MM.1S (cell line): ENCODE measurements around the gene YIPF7.
A peak's percentile ranks its signal among the peaks of the same experiment; 100 is the strongest.

Experiments
- DNase-seq: peaks from one replicate; pipeline ENCODE4 v3.0.0-alpha.2; 2015
- H2AFZ ChIP-seq: fragments of 300-600 bp; sonication (generic); 2 replicates; pipeline ENCODE4 v1.6.0; 2016; ENCODE audit warnings: antibody characterized with exemption, low read length
- H3F3A ChIP-seq: fragments of 300-600 bp; sonication (generic); 2 replicates; pipeline ENCODE4 v1.6.1; 2016; ENCODE audit warnings: mild to moderate bottlenecking, antibody characterized with exemption, low read length, moderate library complexity, mixed read lengths; ENCODE audit not compliant: insufficient read depth
- H3K27ac ChIP-seq: fragments of 300-600 bp; sonication (generic); 2 replicates; pipeline ENCODE4 v1.5.1; 2016; ENCODE audit warnings: mild to moderate bottlenecking, low read length
- H3K27me3 ChIP-seq: fragments of 300-600 bp; sonication (generic); replicated peaks from 2 replicates; pipeline ENCODE4 v1.6.0; 2016; ENCODE audit warnings: low read length; ENCODE audit not compliant: insufficient read depth
- H3K36me3 ChIP-seq: fragments of 300-600 bp; sonication (generic); replicated peaks from 2 replicates; pipeline ENCODE4 v1.6.1; 2016; ENCODE audit warnings: mild to moderate bottlenecking, low read length, mixed read lengths; ENCODE audit not compliant: insufficient read depth
- H3K4me1 ChIP-seq: fragments of 300-600 bp; sonication (generic); 2 replicates; pipeline ENCODE4 v1.6.1; 2016; ENCODE audit warnings: low read length, mixed read lengths
- H3K4me2 ChIP-seq: fragments of 300-600 bp; sonication (generic); 2 replicates; pipeline ENCODE4 v1.6.0; 2016; ENCODE audit warnings: low read depth, low read length
- H3K4me3 ChIP-seq: fragments of 300-600 bp; sonication (generic); 2 replicates; pipeline ENCODE4 v1.5.1; 2016; ENCODE audit warnings: low read length, mixed read lengths
- H3K79me2 ChIP-seq: fragments of 300-600 bp; sonication (generic); 2 replicates; pipeline ENCODE4 v1.6.1; 2016; ENCODE audit warnings: mixed run types, low read length, mixed read lengths
- H3K9ac ChIP-seq: fragments of 300-600 bp; sonication (generic); 2 replicates; pipeline ENCODE4 v1.6.1; 2016; ENCODE audit warnings: low read length, mixed read lengths
- H3K9me2 ChIP-seq: fragments of 300-600 bp; sonication (generic); replicated peaks from 2 replicates; pipeline ENCODE4 v1.6.1; 2016; ENCODE audit warnings: mild to moderate bottlenecking, low read length, mixed read lengths; ENCODE audit not compliant: insufficient read depth
- H3K9me3 ChIP-seq: fragments of 300-600 bp; sonication (generic); replicated peaks from 2 replicates; pipeline ENCODE4 v1.6.1; 2016; ENCODE audit warnings: mild to moderate bottlenecking, low read length, mixed read lengths; ENCODE audit not compliant: insufficient read depth
- H4K20me1 ChIP-seq: fragments of 300-600 bp; sonication (generic); 2 replicates; pipeline ENCODE4 v1.6.1; 2016; ENCODE audit warnings: mild to moderate bottlenecking, low read length, moderate library complexity, mixed read lengths; ENCODE audit not compliant: insufficient read depth
- CTCF ChIP-seq: fragments of 300-600 bp; sonication (generic); IDR thresholded peaks from 2 replicates; pipeline ENCODE4 v1.5.1; 2016; ENCODE audit warnings: antibody characterized with exemption, low read length, mixed read lengths
- EZH2 ChIP-seq: fragments of 300-600 bp; sonication (generic); optimal IDR thresholded peaks from 2 replicates; pipeline ENCODE3; 2017; ENCODE audit warnings: low read depth, mild to moderate bottlenecking, antibody characterized with exemption, low read length, mixed read lengths
- EZH2phosphoT487 ChIP-seq: fragments of 300-600 bp; sonication (generic); IDR thresholded peaks from 2 replicates; pipeline ENCODE4 v1.6.1; 2018; ENCODE audit warnings: antibody characterized with exemption, low read length

The YIPF7 gene

GRCh38 chr4:44632733-44633132, 18.7 kb downstream of the YIPF7 start:
- no peak for TF ChIP-seq EZH2phosphoT487
- no peak for TF ChIP-seq EZH2
- TF ChIP-seq CTCF: no peak
- no peaks in the 10 kb centered on the region for H3K27me3 ChIP-seq

GRCh38 chr4:44632089-44632488, 19.3 kb downstream of the YIPF7 start:
- H3K4me2 ChIP-seq: no peak overlapping the region
- no peaks in the 10 kb centered on the region for H3K4me1 ChIP-seq
- H3F3A ChIP-seq: no peaks in the 10 kb centered on the region
- TF ChIP-seq EZH2phosphoT487 (no peak), CTCF (peak; percentile 20; the same call in 1 of the 2 replicates)
- H4K20me1 ChIP-seq: no peaks in the 10 kb centered on the region
- DNase-seq: no peak
- H3K9me3 ChIP-seq: no peaks in the 10 kb centered on the region
- H3K9me2 ChIP-seq: no peaks in the 10 kb centered on the region
- no peaks in the 10 kb centered on the region for H3K27me3 ChIP-seq
- H3K79me2 ChIP-seq: no peaks in the 10 kb centered on the region
- no peaks in the 10 kb centered on the region for H3K36me3 ChIP-seq
- H3K27ac ChIP-seq: no peak overlapping the region
- H3K9ac ChIP-seq: no peak overlapping the region
- no peak overlapping the region for H3K4me3 ChIP-seq
- no peak overlapping the region for H2AFZ ChIP-seq

More at GRCh38 chr4:44632733-44633132, 18.7 kb downstream of the YIPF7 start:
- no peaks in the 10 kb centered on the region for H3K9me2 ChIP-seq
- no peak overlapping the region for H3K4me3 ChIP-seq
- H2AFZ ChIP-seq: no peak overlapping the region
- no peak overlapping the region for H3K9ac ChIP-seq
- no peak for DNase-seq
- H3K79me2 ChIP-seq: no peaks in the 10 kb centered on the region
- no peaks in the 10 kb centered on the region for H3K9me3 ChIP-seq
- no peaks in the 10 kb centered on the region for H3K4me1 ChIP-seq
- no peak overlapping the region for H3K4me2 ChIP-seq
- no peaks in the 10 kb centered on the region for H4K20me1 ChIP-seq
- no peak overlapping the region for H3K27ac ChIP-seq
- no peaks in the 10 kb centered on the region for H3F3A ChIP-seq
- no peaks in the 10 kb centered on the region for H3K36me3 ChIP-seq

GRCh38 chr4:44629280-44629866, 22.1 kb downstream of the YIPF7 start:
- H3K27me3 ChIP-seq: no peaks in the 10 kb centered on the region
- no peaks in the 10 kb centered on the region for H3K9me3 ChIP-seq
- DNase-seq: peak; percentile 61
- H2AFZ ChIP-seq: no peak overlapping the region
- no peaks in the 10 kb centered on the region for H4K20me1 ChIP-seq
- H3K79me2 ChIP-seq: no peaks in the 10 kb centered on the region
- TF ChIP-seq EZH2 (no peak), CTCF (peak; percentile 51)
- H3K4me2 ChIP-seq: no peak overlapping the region
- no peaks in the 10 kb centered on the region for H3K9me2 ChIP-seq
- no peak overlapping the region for H3K9ac ChIP-seq
- H3K36me3 ChIP-seq: no peaks in the 10 kb centered on the region
- H3F3A ChIP-seq: no peaks in the 10 kb centered on the region
- H3K4me3 ChIP-seq: no peak overlapping the region
- no peaks in the 10 kb centered on the region for H3K4me1 ChIP-seq
- no peak overlapping the region for H3K27ac ChIP-seq
